K562 (cell line): ENCODE measurements around the gene GANAB. TPM values are rescaled to one million over a fixed set of nuclear protein-coding genes. Genes with fewer than 3 reads are reported as not detected.

ENCODE experiments used
- ATAC-seq: fragments of 200-7000 bp; cut with Tn5 transposase; 3 replicates; pipeline ENCODE4 v1.9.1; 2020; ENCODE audit warnings: moderate library complexity
- BruUV-seq: library from RNA; stranded (reverse); fragments of 400-500 nt; replicated peaks from 2 replicates; lab custom pipeline; 2021; lab: Mats Ljungman, UMichigan
- CTCF ChIA-PET: fragments of 300-600 bp; formaldehyde crosslinking; extraction: SDS; loops from one replicate; lab custom pipeline; 2021; ENCODE audit warnings: low intra/inter-chr PET ratio; lab: Yijun Ruan, JAX
- POLR2A ChIA-PET: fragments of 300-600, 350-650 bp; sonication (Branson Sonifier 250); formaldehyde crosslinking; extraction: SDS; loops from one replicate; lab custom pipeline; 2021; ENCODE audit warnings: antibody characterized with exemption, inconsistent platforms; lab: Yijun Ruan, JAX
- DNase-seq, 4 experiments: peaks; one replicate each; pipeline versions ENCODE4 v3.0.0 to v3.0.0-alpha.2; 2011 to 2018; ENCODE audit warnings: low spot score in 3 of 4, mixed read lengths in 3 of 4; ENCODE audit errors: extremely low read depth in 1 of 4
- FAIRE-seq: peaks from 2 replicates; lab custom pipeline; 2011; peaks lifted over from hg19 to GRCh38; lab: Jason Lieb, UNC
- H2AFZ ChIP-seq: 2 replicates; pipeline ENCODE4 v1.6.0; 2011; ENCODE audit warnings: low read depth, low read length, control low read depth, inconsistent platforms
- H3K27ac ChIP-seq: fragments of 200-600 bp; 3 replicates; pipeline ENCODE4 v1.8.0; 2011; ENCODE audit warnings: low read depth, mild to moderate bottlenecking, control low read depth, inconsistent platforms, low read length, moderate library complexity, mixed read lengths; ENCODE audit errors: extremely low read depth
- H3K27me3 ChIP-seq, 2 experiments: fragments of 300-600 bp in 1 of 2; 2 replicates in 1 of 2; 3 replicates in 1 of 2; pipeline versions ENCODE4 v1.6.0 to v1.8.0; 2011; ENCODE audit warnings: inconsistent platforms in 2 of 2, low read length in 2 of 2, mild to moderate bottlenecking in 1 of 2, mixed read lengths in 1 of 2, moderate library complexity in 1 of 2; ENCODE audit not compliant: control insufficient read depth in 2 of 2, insufficient read depth in 2 of 2
- H3K36me3 ChIP-seq: fragments of 300-600 bp; 3 replicates; pipeline ENCODE4 v1.8.0; 2011; ENCODE audit warnings: mild to moderate bottlenecking, low read length, inconsistent platforms; ENCODE audit not compliant: control insufficient read depth, insufficient read depth
- H3K4me1 ChIP-seq, 2 experiments: fragments of 200-600 bp in 1 of 2; replicated peaks in 1 of 2; 2 replicates in 1 of 2; 3 replicates in 1 of 2; pipeline versions ENCODE4 v1.5.1 to v1.8.0; 2011; ENCODE audit warnings: inconsistent platforms in 2 of 2, low read length in 2 of 2, mild to moderate bottlenecking in 1 of 2, mixed read lengths in 1 of 2, moderate library complexity in 1 of 2; ENCODE audit not compliant: control insufficient read depth in 2 of 2, insufficient read depth in 2 of 2
- H3K4me2 ChIP-seq: 2 replicates; pipeline ENCODE4 v1.6.1; 2011; ENCODE audit warnings: low read length, control low read depth, inconsistent platforms, mixed read lengths; ENCODE audit not compliant: insufficient read depth
- H3K4me3 ChIP-seq: fragments of 200-600 bp; sonication (generic), shearing (Covaris generic); 2 replicates; pipeline ENCODE4 v1.5.1; 2016; ENCODE audit warnings: control low read depth, inconsistent platforms
- H3K79me2 ChIP-seq: fragments of 200-600 bp; 3 replicates; pipeline ENCODE4 v1.8.0; 2011; ENCODE audit warnings: low read length, inconsistent platforms; ENCODE audit not compliant: control insufficient read depth, insufficient read depth
- H3K9ac ChIP-seq, 2 experiments: 2 replicates each; pipeline versions ENCODE4 v1.6.0 to v1.6.1; 2011; ENCODE audit warnings: low read depth in 2 of 2, low read length in 2 of 2, control low read depth in 1 of 2, inconsistent platforms in 1 of 2, mild to moderate bottlenecking in 1 of 2, mixed read lengths in 1 of 2; ENCODE audit not compliant: insufficient read depth in 1 of 2
- H3K9me1 ChIP-seq: one replicate; pipeline ENCODE4 v1.6.0; 2011; ENCODE audit warnings: inconsistent platforms, mild to moderate bottlenecking, low read length, moderate library complexity; ENCODE audit not compliant: control insufficient read depth, insufficient read depth
- H3K9me3 ChIP-seq: replicated peaks from 2 replicates; pipeline ENCODE4 v1.5.1; 2011; ENCODE audit warnings: low read depth, low read length, inconsistent platforms; ENCODE audit not compliant: control insufficient read depth, insufficient read depth
- H4K20me1 ChIP-seq: replicated peaks from 2 replicates; pipeline ENCODE4 v1.6.1; 2011; ENCODE audit warnings: low read length, inconsistent platforms, mixed read lengths; ENCODE audit not compliant: control insufficient read depth, insufficient read depth
- ADNP ChIP-seq: fragments of 200-800 bp; sonication (Bioruptor generic); IDR thresholded peaks from 2 replicates; pipeline ENCODE4 v1.6.1; 2016; ENCODE audit warnings: missing genetic modification characterization, missing compliant biosample characterization
- CTCF ChIP-seq, 3 experiments: IDR thresholded peaks in 2 of 3; conservative IDR thresholded peaks in 1 of 3; 2 replicates each; pipeline ENCODE4 v1.5.1; 2011 to 2012; ENCODE audit warnings: low read length in 3 of 3, mild to moderate bottlenecking in 3 of 3, control low read depth in 2 of 3, improper control_type of control experiment in 1 of 3, inconsistent platforms in 1 of 3, low read depth in 1 of 3, mixed read lengths in 1 of 3, moderate library complexity in 1 of 3; ENCODE audit not compliant: insufficient read depth in 2 of 3
- HDAC8 ChIP-seq: fragments of 450-650 bp; IDR thresholded peaks from 2 replicates; pipeline ENCODE4 v1.6.1; 2016; ENCODE audit warnings: mild to moderate bottlenecking, missing genetic modification characterization, moderate library complexity, missing compliant biosample characterization
- KDM5B ChIP-seq: fragments of 200-600 bp; sonication (generic); IDR thresholded peaks from 2 replicates; pipeline ENCODE4 v1.6.1; 2012; ENCODE audit warnings: low read depth, mild to moderate bottlenecking, moderate library complexity, low read length, control low read depth, inconsistent platforms; ENCODE audit not compliant: insufficient replicate concordance
- MAFG ChIP-seq: fragments of 450-650 bp; conservative IDR thresholded peaks from 2 replicates; pipeline ENCODE4 v1.6.1; 2016; ENCODE audit warnings: missing genetic modification characterization, missing compliant biosample characterization
- TOE1 ChIP-seq, 2 experiments: fragments of 450-650 bp in 1 of 2; sonication (generic) in 1 of 2; formaldehyde crosslinking in 1 of 2; IDR thresholded peaks; 2 replicates each; pipeline versions ENCODE4 v1.7.1 to v1.8.0; 2016 to 2022; ENCODE audit warnings: borderline replicate concordance in 2 of 2, mild to moderate bottlenecking in 2 of 2, antibody characterized with exemption in 1 of 2, inconsistent platforms in 1 of 2, low read depth in 1 of 2, missing genetic modification reagents in 1 of 2, moderate library complexity in 1 of 2
- USF1 ChIP-seq: sonication (generic); formaldehyde crosslinking; IDR thresholded peaks from 2 replicates; pipeline ENCODE4 v1.9.0; 2022; ENCODE audit warnings: mild to moderate bottlenecking, missing genetic modification reagents
- ZNF277 ChIP-seq: fragments of 250-450 bp; sonication (Bioruptor Pico); IDR thresholded peaks from 2 replicates; pipeline ENCODE4 v1.8.0; 2022; ENCODE audit warnings: inconsistent platforms, mild to moderate bottlenecking, moderate library complexity, borderline replicate concordance
- WGBS: fragments of 100-300 bp; shearing (Covaris generic); methylation state at CpG from one replicate; pipeline ENCODE4 v1.1.6; 2016; ENCODE audit warnings: low coverage, mixed read lengths; ENCODE audit not compliant: insufficient coverage; ENCODE audit errors: missing lambda C conversion rate; 5-methylcytosine and 5-hydroxymethylcytosine counted together
- in situ Hi-C: fragments of 300-500 bp; cut with MboI; formaldehyde crosslinking; loops from 4 replicates; pipeline ENCODE4 v1.15.0; 2018; ENCODE audit warnings: inconsistent platforms, mixed read lengths
- intact Hi-C: fragments of 100-400 bp; cut with micrococcal nuclease; formaldehyde crosslinking; loops from 2 replicates; pipeline ENCODE4 v1.14.2; 2022
- polyA plus RNA-seq, 8 experiments: library from polyadenylated mRNA; depleted of rRNA in 4 of 8; stranded (reverse) in 5 of 8; unstranded in 3 of 8; fragments of >200 nt; fragmentation: Nextera tagmentation in 2 of 8; fragmentation: Illumina TruSeq in 1 of 8; extraction: Ambion mirVana in 2 of 8; extraction: Trizol in 1 of 8; gene quantifications; 2 replicates each; pipeline versions ENCODE4 v1.2.1 to v1.2.3, GENCODE V29; 2011 to 2014; ENCODE audit warnings: inconsistent platforms in 1 of 8, missing spikeins in 1 of 8
- total RNA-seq, 7 experiments: library from RNA; depleted of rRNA in 6 of 7; stranded (reverse); fragments of >200 nt in 6 of 7; fragmentation: Illumina TruSeq in 2 of 7; extraction: Trizol in 2 of 7; gene quantifications; 2 replicates each; pipeline versions ENCODE4 v1.2.1 to v1.2.3, GENCODE V29; 2011 to 2021; ENCODE audit warnings: low replicate concordance in 1 of 7

GANAB gene
- total and polyA plus RNA-seq, 9 of the 15 experiments (the other 6 are each of a cell fraction or from before 2014, with no cell fraction given), result 6.5 to 284 (median 161) TPM

- Histone ChIP-seq H3K27ac (no peak overlapping the region; the same call in 2 of the 3 replicates), H3K4me1 (peaks cover 15 to 43% of the 10 kb centered on the region in 2 experiments), H3K36me3 (peaks cover 69% of the 10 kb centered on the region), H3K9me1 (no peaks in the 10 kb centered on the region), H3K79me2 (peaks cover 67% of the 10 kb centered on the region), H3K9ac (peak overlapping the region in 1 of 2 experiments; percentile 85; a peak in 2 of 4 replicates), H3K4me2 (no peak overlapping the region), H4K20me1 (peaks cover 20% of the 10 kb centered on the region), H2AFZ (no peak overlapping the region), H3K9me3 (no peaks in the 10 kb centered on the region), H3K27me3 (no peaks in the 10 kb centered on the region), H3K4me3 (no peak overlapping the region)
- in situ Hi-C loops, result no loop called here
- TF ChIP-seq HDAC8 (tag) (no peak), USF1 (no peak), ZNF277 (CRISPR knock-in tag) (no peak), KDM5B (no peak), ADNP (no peak), MAFG (no peak), TOE1 (IDR thresholded peaks at IDR 0.05; ENCODE audit: borderline replicate concordance) (no peak), TOE1 (CRISPR knock-in tag; IDR thresholded peaks at IDR 0.05; ENCODE audit: borderline replicate concordance, low read depth) (no peak), CTCF (IDR thresholded peaks at IDR 0.05 in 2 of 3, conservative IDR thresholded peaks at IDR 0.05 in 1 of 3; ENCODE audit: insufficient read depth in 2 of 3, low read depth in 1 of 3, low read length in 3 of 3) (no peak)
- no TSS peak for BruUV-seq
- POLR2A ChIA-PET, result interaction anchor here (0.6 to 2.8 kb wide), 5 partner anchors 10 to 1043 kb away, joined by 3 to 40 read pairs (median 8); partner anchors contain the start of genes C11orf98, CSKMT, LBHD1 and UQCC3
- CTCF ChIA-PET, result no interaction called here
- intact Hi-C loops, result loop anchor here (2.0 kb wide), 2 partner anchors 17 to 35 kb away; partner anchors contain the start of genes C11orf98, CSKMT, EML3 and ROM1
- DNase-seq, result no peak
- FAIRE-seq, result no peak
- ATAC-seq, result no peak
- WGBS, result 69% methylated on average over 6 of the region's 6 CpGs
These were observed 1.2 kb upstream of the GANAB start for GRCh38 chr11:62647609-62648005.
